GM12878 (cell line): ENCODE results near the gene CCDC6. TPM values are rescaled to one million over a fixed set of nuclear protein-coding genes. Genes with fewer than 3 reads are reported as not detected.

ENCODE experiments used
- ATAC-seq: fragments of 200-7000 bp; cut with Tn5 transposase; 3 replicates; pipeline ENCODE4 v1.9.1; 2020; ENCODE audit warnings: mild to moderate bottlenecking, moderate library complexity
- BruUV-seq: library from RNA; stranded (reverse); fragments of 400-500 nt; replicated peaks from 2 replicates; lab custom pipeline; 2021; lab: Mats Ljungman, UMichigan
- CTCF ChIA-PET: fragments of 300-600 bp; sonication (Branson Sonifier 250); formaldehyde crosslinking; extraction: SDS; loops from one replicate; lab custom pipeline; 2021; ENCODE audit warnings: inconsistent platforms; lab: Yijun Ruan, JAX
- POLR2A ChIA-PET: fragments of 350-600 bp; formaldehyde crosslinking; extraction: SDS; loops from one replicate; lab custom pipeline; 2021; ENCODE audit warnings: inconsistent platforms; lab: Charles Lee
- RAD21 ChIA-PET: fragments of 300-600 bp; sonication (Branson Sonifier 250); formaldehyde crosslinking; loops from one replicate; lab custom pipeline; 2023; ENCODE audit warnings: antibody characterized with exemption; ENCODE audit not compliant: unreplicated experiment; lab: Charles Lee
- SMC1A ChIA-PET: fragments of 300-600 bp; sonication (Branson Sonifier 250); formaldehyde crosslinking; loops from one replicate; lab custom pipeline; 2023; ENCODE audit not compliant: unreplicated experiment, uncharacterized antibody; lab: Charles Lee
- DNase-seq: peaks from one replicate; pipeline ENCODE4 v3.0.0-alpha.2; 2011; ENCODE audit warnings: low read depth, low spot score
- FAIRE-seq: peaks from 3 replicates; lab custom pipeline; 2011; peaks lifted over from hg19 to GRCh38; lab: Jason Lieb, UNC
- H2AFZ ChIP-seq: 2 replicates; pipeline ENCODE4 v1.6.0; 2011; ENCODE audit warnings: low read depth, low read length, control low read depth; ENCODE audit not compliant: control insufficient read depth
- H3K27ac ChIP-seq: 2 replicates; pipeline ENCODE4 v1.5.1; 2011; ENCODE audit warnings: control low read depth; ENCODE audit not compliant: control insufficient read depth, insufficient read depth
- H3K27me3 ChIP-seq, 2 experiments: replicated peaks in 1 of 2; 2 replicates each; pipeline versions ENCODE4 v1.6.0 to v1.6.1; 2011; ENCODE audit warnings: low read length in 1 of 2; ENCODE audit not compliant: control insufficient read depth in 2 of 2, insufficient read depth in 2 of 2
- H3K36me3 ChIP-seq, 2 experiments: 2 replicates each; pipeline ENCODE4 v1.5.1; 2011; ENCODE audit warnings: low read length in 1 of 2; ENCODE audit not compliant: control insufficient read depth in 2 of 2, insufficient read depth in 2 of 2
- H3K4me1 ChIP-seq: 2 replicates; pipeline ENCODE4 v1.6.1; 2011; ENCODE audit warnings: mild to moderate bottlenecking, low read length, moderate library complexity, mixed read lengths; ENCODE audit not compliant: control insufficient read depth, insufficient read depth
- H3K4me2 ChIP-seq: 2 replicates; pipeline ENCODE4 v1.6.0; 2011; ENCODE audit warnings: control low read depth; ENCODE audit not compliant: control insufficient read depth, insufficient read depth
- H3K4me3 ChIP-seq: fragments of 200-600 bp; sonication (generic); 2 replicates; pipeline ENCODE4 v1.5.1; 2016
- H3K79me2 ChIP-seq: 2 replicates; pipeline ENCODE4 v1.6.0; 2011; ENCODE audit warnings: low read length; ENCODE audit not compliant: control insufficient read depth, insufficient read depth
- H3K9ac ChIP-seq: 2 replicates; pipeline ENCODE4 v1.8.0; 2011; ENCODE audit warnings: low read length, control low read depth, mixed read lengths; ENCODE audit not compliant: control insufficient read depth, insufficient read depth
- H3K9me3 ChIP-seq: replicated peaks from 3 replicates; pipeline ENCODE4 v1.5.1; 2011; ENCODE audit warnings: mild to moderate bottlenecking, low read length; ENCODE audit not compliant: control insufficient read depth, insufficient read depth
- H4K20me1 ChIP-seq: 2 replicates; pipeline ENCODE4 v1.6.0; 2011; ENCODE audit not compliant: control insufficient read depth, insufficient read depth
- BACH1 ChIP-seq: fragments of 450-650 bp; IDR thresholded peaks from 2 replicates; pipeline ENCODE4 v1.6.1; 2017; ENCODE audit warnings: mild to moderate bottlenecking, borderline replicate concordance
- BRCA1 ChIP-seq: IDR thresholded peaks from 2 replicates; pipeline ENCODE4 v1.6.1; 2011; ENCODE audit warnings: low read depth, low read length, improper control_type of control experiment
- CEBPB ChIP-seq, 2 experiments: fragments of 150-350 bp in 1 of 2; IDR thresholded peaks; 2 replicates each; pipeline ENCODE4 v1.6.1; 2012 to 2014; ENCODE audit warnings: low read depth in 2 of 2, low read length in 2 of 2, borderline replicate concordance in 1 of 2, inconsistent platforms in 1 of 2
- CHD2 ChIP-seq: IDR thresholded peaks from 2 replicates; pipeline ENCODE4 v1.6.1; 2011; ENCODE audit warnings: low read depth, low read length, improper control_type of control experiment, borderline replicate concordance
- FOXM1 ChIP-seq: IDR thresholded peaks from 2 replicates; pipeline ENCODE4 v1.6.1; 2012; ENCODE audit warnings: low read depth, mild to moderate bottlenecking, inconsistent platforms, low read length, moderate library complexity
- IKZF2 ChIP-seq, 2 experiments: fragments of 450-650 bp; IDR thresholded peaks; 2 replicates each; pipeline ENCODE4 v1.6.1; 2017; ENCODE audit warnings: mild to moderate bottlenecking in 2 of 2, moderate library complexity in 2 of 2
- MTA3 ChIP-seq: IDR thresholded peaks from 2 replicates; pipeline ENCODE4 v1.6.1; 2012; ENCODE audit warnings: low read length, inconsistent platforms, borderline replicate concordance
- NR2C1 ChIP-seq: fragments of 450-650 bp; IDR thresholded peaks from 2 replicates; pipeline ENCODE4 v1.6.1; 2017; ENCODE audit warnings: antibody characterized with exemption, mild to moderate bottlenecking, moderate library complexity
- SMAD1 ChIP-seq: fragments of 450-650 bp; IDR thresholded peaks from 2 replicates; pipeline ENCODE4 v1.6.1; 2018; ENCODE audit warnings: mild to moderate bottlenecking, low read depth; ENCODE audit not compliant: partially characterized antibody
- SMC3 ChIP-seq: IDR thresholded peaks from 2 replicates; pipeline ENCODE4 v1.6.1; 2011; ENCODE audit warnings: low read length, improper control_type of control experiment, borderline replicate concordance
- TCF7 ChIP-seq: IDR thresholded peaks from 2 replicates; pipeline ENCODE4 v1.6.1; 2014; ENCODE audit warnings: antibody characterized with exemption, borderline replicate concordance
- WGBS: methylation state at CpG from one replicate; pipeline ENCODE4 v1.1.6; 2016; ENCODE audit warnings: low lambda C conversion rate; ENCODE audit not compliant: insufficient replicate concordance, insufficient coverage; ENCODE audit errors: missing lambda C conversion rate; 5-methylcytosine and 5-hydroxymethylcytosine counted together
- in situ Hi-C: fragments of 300-500 bp; cut with MboI; formaldehyde crosslinking; loops from 9 replicates; pipeline ENCODE4 v1.14.3; 2018; ENCODE audit warnings: mixed read lengths
- intact Hi-C: fragments of 100-400 bp; cut with micrococcal nuclease; formaldehyde crosslinking; loops from one replicate; pipeline ENCODE4 v1.14.2; 2022; ENCODE audit not compliant: unreplicated experiment
- polyA plus RNA-seq, 11 experiments: library from polyadenylated mRNA; depleted of rRNA in 4 of 11; unstranded in 6 of 11; stranded (reverse) in 5 of 11; fragments of >200 nt; fragmentation: Nextera tagmentation in 4 of 11; fragmentation: Illumina TruSeq in 1 of 11; extraction: Ambion mirVana in 4 of 11; extraction: Trizol in 1 of 11; gene quantifications; 1 replicate in 1 of 11; 2 replicates in 10 of 11; pipeline versions ENCODE4 v1.2.1 to v1.2.3, GENCODE V29; 2011 to 2016; ENCODE audit warnings: inconsistent platforms in 2 of 11, missing spikeins in 2 of 11, low read depth in 1 of 11
- total RNA-seq, 4 experiments: library from RNA; depleted of rRNA in 3 of 4; stranded (reverse); fragments of >200 nt in 3 of 4; fragmentation: Illumina TruSeq in 1 of 4; extraction: Trizol in 1 of 4; gene quantifications; 2 replicates each; pipeline versions ENCODE4 v1.2.1 to v1.2.3, GENCODE V29; 2013 to 2021
- TF ChIP-seq, protein P1 (sequence below): fragments of 450-650 bp; IDR thresholded peaks from 2 replicates; pipeline ENCODE4 v1.6.1; 2017; ENCODE audit warnings: mild to moderate bottlenecking
- TF ChIP-seq, protein P2 (sequence below): IDR thresholded peaks from 2 replicates; pipeline ENCODE4 v1.6.1; 2012; ENCODE audit warnings: low read depth, low read length, improper control_type of control experiment
- TF ChIP-seq, protein P3 (sequence below): fragments of 450-650 bp; IDR thresholded peaks from 2 replicates; pipeline ENCODE4 v1.6.1; 2017; ENCODE audit warnings: borderline replicate concordance
- TF ChIP-seq, protein P4 (sequence below): fragments of 450-650 bp; IDR thresholded peaks from 2 replicates; pipeline ENCODE4 v1.6.1; 2016; ENCODE audit warnings: mild to moderate bottlenecking

CCDC6 gene
- total and polyA plus RNA-seq, 10 of the 15 experiments (the other 5 are each of a cell fraction or from before 2014, with no cell fraction given), result 11.8 to 46.2 (median 26.7) TPM

DNA sequence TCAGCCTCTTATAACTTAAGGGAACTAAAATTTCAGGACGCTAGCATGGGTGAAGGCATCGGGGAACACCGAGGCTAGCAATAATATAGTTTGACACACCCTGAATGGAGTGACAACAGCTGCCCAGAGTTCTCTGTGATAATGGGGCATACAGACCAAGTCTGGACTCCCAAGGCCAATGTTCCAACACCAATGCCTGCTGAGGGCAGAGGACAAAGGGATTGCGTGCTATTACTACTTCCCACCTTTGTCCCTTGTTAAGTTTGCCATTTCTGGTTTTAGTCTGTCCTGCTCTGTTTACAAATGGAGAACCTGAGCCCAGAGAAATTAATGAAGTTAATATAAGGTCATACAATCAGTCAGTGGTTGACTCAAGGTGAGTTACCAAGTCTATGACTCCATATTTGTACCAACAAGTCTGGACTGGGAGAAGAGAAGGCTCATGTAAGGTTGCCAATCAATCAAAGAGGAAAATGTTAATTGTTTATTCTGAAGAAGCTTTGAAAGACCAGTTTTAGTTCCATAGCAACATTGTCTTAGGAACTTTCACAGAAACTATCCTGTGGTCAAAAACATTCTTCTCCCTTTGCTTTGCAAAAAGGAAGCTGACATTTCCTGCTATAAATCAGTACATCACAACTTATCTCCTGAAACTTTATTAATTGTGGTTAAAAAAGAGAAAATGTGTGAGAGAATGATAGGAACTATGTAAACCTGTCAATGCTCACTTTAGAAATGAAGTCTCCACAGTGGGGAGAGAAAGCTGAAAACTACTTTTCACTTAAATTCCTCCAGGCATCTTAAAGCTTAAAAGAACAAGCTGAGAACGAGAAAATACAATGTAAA is 74.5 kb downstream of the CCDC6 start:
- no peaks in the 10 kb centered on the region; the same call in 1 of the 2 replicates for H4K20me1 ChIP-seq
- ChIA-PET RAD21 (interaction anchor here (1.2 to 2.5 kb wide), 3 partner anchors 13 to 76 kb away, joined by 4 to 17 read pairs (median 4); partner anchors contain the start of gene CCDC6), CTCF (interaction anchor here (0.6 to 6.4 kb wide), 12 partner anchors 11 to 206 kb away, joined by 3 to 71 read pairs (median 6); partner anchors contain the start of gene CCDC6), SMC1A (interaction anchor here (0.7 to 3.0 kb wide), 12 partner anchors 9 to 406 kb away, joined by 3 to 21 read pairs (median 5); partner anchors contain the start of gene CCDC6), POLR2A (interaction anchor here (1.1 kb wide), 1 partner anchor 11 kb away, joined by 3 read pairs; no protein-coding TSS in a partner anchor)
- peaks cover 6 to 10% of the 10 kb centered on the region in 2 experiments; a peak in 3 of 4 replicates for H3K36me3 ChIP-seq
- no peak overlapping the region for H3K4me3 ChIP-seq
- intact Hi-C loops, result no loop called here
- in situ Hi-C loops, result no loop called here
- no peak overlapping the region; the same call in 1 of the 2 replicates for H3K27ac ChIP-seq
- H3K9me3 ChIP-seq, result no peaks in the 10 kb centered on the region
- no peak overlapping the region for H2AFZ ChIP-seq
- H3K9ac ChIP-seq, result no peak overlapping the region
- FAIRE-seq, result no peak
- 97% methylated on average over 5 of the region's 5 CpGs for WGBS
- no peak overlapping the region for H3K4me2 ChIP-seq
- H3K79me2 ChIP-seq, result no peaks in the 10 kb centered on the region; the same call in 1 of the 2 replicates
- BruUV-seq, result no TSS peak
- H3K27me3 ChIP-seq, result no peaks in the 10 kb centered on the region
- ATAC-seq, result no peak
- peaks cover 38% of the 10 kb centered on the region for H3K4me1 ChIP-seq
- DNase-seq, result no peak
- TF ChIP-seq, protein P1, sequence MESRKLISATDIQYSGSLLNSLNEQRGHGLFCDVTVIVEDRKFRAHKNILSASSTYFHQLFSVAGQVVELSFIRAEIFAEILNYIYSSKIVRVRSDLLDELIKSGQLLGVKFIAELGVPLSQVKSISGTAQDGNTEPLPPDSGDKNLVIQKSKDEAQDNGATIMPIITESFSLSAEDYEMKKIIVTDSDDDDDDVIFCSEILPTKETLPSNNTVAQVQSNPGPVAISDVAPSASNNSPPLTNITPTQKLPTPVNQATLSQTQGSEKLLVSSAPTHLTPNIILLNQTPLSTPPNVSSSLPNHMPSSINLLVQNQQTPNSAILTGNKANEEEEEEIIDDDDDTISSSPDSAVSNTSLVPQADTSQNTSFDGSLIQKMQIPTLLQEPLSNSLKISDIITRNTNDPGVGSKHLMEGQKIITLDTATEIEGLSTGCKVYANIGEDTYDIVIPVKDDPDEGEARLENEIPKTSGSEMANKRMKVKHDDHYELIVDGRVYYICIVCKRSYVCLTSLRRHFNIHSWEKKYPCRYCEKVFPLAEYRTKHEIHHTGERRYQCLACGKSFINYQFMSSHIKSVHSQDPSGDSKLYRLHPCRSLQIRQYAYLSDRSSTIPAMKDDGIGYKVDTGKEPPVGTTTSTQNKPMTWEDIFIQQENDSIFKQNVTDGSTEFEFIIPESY, result no peak
- no peak for TF ChIP-seq FOXM1
- TF ChIP-seq, protein P2, sequence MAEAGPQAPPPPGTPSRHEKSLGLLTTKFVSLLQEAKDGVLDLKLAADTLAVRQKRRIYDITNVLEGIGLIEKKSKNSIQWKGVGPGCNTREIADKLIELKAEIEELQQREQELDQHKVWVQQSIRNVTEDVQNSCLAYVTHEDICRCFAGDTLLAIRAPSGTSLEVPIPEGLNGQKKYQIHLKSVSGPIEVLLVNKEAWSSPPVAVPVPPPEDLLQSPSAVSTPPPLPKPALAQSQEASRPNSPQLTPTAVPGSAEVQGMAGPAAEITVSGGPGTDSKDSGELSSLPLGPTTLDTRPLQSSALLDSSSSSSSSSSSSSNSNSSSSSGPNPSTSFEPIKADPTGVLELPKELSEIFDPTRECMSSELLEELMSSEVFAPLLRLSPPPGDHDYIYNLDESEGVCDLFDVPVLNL, result no peak
- no peak for TF ChIP-seq SMC3
- no peak for TF ChIP-seq SMAD1
- TF ChIP-seq BRCA1, result no peak
- TF ChIP-seq TCF7, result no peak
- TF ChIP-seq CHD2, result no peak
- TF ChIP-seq CEBPB (IDR thresholded peaks at IDR 0.05; ENCODE audit: borderline replicate concordance in 1 of 2, low read depth in 2 of 2, low read length in 2 of 2), result no peak
- TF ChIP-seq BACH1, result no peak
- TF ChIP-seq NR2C1, result no peak
- no peak for TF ChIP-seq MTA3
- no peak for TF ChIP-seq IKZF2 (IDR thresholded peaks at IDR 0.05)
- TF ChIP-seq, protein P3, sequence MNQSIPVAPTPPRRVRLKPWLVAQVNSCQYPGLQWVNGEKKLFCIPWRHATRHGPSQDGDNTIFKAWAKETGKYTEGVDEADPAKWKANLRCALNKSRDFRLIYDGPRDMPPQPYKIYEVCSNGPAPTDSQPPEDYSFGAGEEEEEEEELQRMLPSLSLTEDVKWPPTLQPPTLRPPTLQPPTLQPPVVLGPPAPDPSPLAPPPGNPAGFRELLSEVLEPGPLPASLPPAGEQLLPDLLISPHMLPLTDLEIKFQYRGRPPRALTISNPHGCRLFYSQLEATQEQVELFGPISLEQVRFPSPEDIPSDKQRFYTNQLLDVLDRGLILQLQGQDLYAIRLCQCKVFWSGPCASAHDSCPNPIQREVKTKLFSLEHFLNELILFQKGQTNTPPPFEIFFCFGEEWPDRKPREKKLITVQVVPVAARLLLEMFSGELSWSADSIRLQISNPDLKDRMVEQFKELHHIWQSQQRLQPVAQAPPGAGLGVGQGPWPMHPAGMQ, result no peak
- TF ChIP-seq, protein P4, sequence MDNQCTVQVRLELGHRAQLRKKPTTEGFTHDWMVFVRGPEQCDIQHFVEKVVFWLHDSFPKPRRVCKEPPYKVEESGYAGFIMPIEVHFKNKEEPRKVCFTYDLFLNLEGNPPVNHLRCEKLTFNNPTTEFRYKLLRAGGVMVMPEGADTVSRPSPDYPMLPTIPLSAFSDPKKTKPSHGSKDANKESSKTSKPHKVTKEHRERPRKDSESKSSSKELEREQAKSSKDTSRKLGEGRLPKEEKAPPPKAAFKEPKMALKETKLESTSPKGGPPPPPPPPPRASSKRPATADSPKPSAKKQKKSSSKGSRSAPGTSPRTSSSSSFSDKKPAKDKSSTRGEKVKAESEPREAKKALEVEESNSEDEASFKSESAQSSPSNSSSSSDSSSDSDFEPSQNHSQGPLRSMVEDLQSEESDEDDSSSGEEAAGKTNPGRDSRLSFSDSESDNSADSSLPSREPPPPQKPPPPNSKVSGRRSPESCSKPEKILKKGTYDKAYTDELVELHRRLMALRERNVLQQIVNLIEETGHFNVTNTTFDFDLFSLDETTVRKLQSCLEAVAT, result no peak
